Spleen (tissue), 7 donors: ENCODE data around the gene MRPS21.

Source experiments
- POLR2A ChIP-seq, 3 donors: fragments of 450-650 bp; IDR thresholded peaks; one replicate each; pipeline ENCODE4 v1.5.1; 2017; ENCODE audit warnings: antibody characterized with exemption in 3 of 3, mild to moderate bottlenecking in 1 of 3
- TF ChIP-seq, protein P1 (sequence below), 11 experiments: fragments of 200-600 bp in 7 of 11; fragments of 450-650 bp in 4 of 11; sonication (generic) in 4 of 11; IDR thresholded peaks in 8 of 11; conservative IDR thresholded peaks in 3 of 11; 1 replicate in 7 of 11; 2 replicates in 4 of 11; pipeline versions ENCODE4 v1.4.0 to v1.8.0; 2016 to 2021; ENCODE audit warnings: antibody characterized with exemption in 11 of 11, inconsistent platforms in 4 of 11, mild to moderate bottlenecking in 1 of 11
- donor health status: DM: no; HTN: no; CAD: no; lungs with moderate emphysema.
- donor health status: DM: no; HTN: no; CAD: no.
- donor health status: DM: no; HTN: no; CAD: no.

DNA sequence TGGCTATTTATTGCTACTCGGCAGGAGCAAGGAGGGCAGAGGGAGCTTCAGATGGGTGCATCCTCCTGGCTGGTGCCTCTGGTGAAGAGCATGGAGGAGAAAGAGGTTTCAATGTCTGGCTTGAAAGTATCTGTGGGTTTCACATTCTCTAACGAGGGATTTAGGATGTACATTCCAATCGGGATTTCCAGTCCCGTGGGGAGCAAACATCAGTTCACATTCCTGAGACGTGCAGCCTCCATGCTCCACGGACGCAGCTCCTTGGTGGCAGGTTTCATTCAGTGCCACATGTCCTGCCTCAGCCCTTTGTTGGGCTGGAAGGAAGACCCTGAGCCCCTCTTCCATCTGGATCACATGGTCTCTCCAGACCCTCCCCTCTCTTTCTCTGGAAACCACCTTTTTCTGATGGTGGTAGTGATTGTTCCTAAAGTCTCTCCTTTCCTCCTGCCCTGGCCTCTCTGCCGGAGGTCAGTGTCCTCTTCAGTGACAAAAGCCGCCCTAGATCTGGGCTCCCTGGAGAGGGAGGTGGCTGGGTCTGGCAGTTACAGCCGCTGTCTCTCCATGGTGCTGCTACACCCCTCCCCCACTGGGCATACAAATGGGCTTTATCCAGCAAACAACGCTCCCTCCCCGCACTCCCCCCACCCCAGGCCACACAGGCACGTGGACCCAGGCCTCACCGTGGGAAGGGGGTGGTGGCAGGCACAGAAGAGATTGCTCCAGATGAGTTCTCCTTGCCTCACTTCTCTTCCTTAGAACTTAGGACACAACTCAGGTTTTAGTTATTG is 36.9 kb upstream of the MRPS21 start:
- no peak for TF ChIP-seq POLR2A (IDR thresholded peaks at IDR 0.05)
- TF ChIP-seq, protein P1, sequence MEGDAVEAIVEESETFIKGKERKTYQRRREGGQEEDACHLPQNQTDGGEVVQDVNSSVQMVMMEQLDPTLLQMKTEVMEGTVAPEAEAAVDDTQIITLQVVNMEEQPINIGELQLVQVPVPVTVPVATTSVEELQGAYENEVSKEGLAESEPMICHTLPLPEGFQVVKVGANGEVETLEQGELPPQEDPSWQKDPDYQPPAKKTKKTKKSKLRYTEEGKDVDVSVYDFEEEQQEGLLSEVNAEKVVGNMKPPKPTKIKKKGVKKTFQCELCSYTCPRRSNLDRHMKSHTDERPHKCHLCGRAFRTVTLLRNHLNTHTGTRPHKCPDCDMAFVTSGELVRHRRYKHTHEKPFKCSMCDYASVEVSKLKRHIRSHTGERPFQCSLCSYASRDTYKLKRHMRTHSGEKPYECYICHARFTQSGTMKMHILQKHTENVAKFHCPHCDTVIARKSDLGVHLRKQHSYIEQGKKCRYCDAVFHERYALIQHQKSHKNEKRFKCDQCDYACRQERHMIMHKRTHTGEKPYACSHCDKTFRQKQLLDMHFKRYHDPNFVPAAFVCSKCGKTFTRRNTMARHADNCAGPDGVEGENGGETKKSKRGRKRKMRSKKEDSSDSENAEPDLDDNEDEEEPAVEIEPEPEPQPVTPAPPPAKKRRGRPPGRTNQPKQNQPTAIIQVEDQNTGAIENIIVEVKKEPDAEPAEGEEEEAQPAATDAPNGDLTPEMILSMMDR (IDR thresholded peaks at IDR 0.05 in 8 of 11, conservative IDR thresholded peaks at IDR 0.05 in 3 of 11): no peak
